GM12864 (cell line): ENCODE results near the gene KIF13A.

Source experiments
- DNase-seq: peaks from one replicate; pipeline ENCODE4 v3.0.0-alpha.2; 2011; ENCODE audit warnings: low read depth
- H3K4me3 ChIP-seq: 2 replicates; pipeline ENCODE4 v1.5.1; 2011; ENCODE audit warnings: mild to moderate bottlenecking, low read depth, low read length, control low read depth
- TF ChIP-seq, protein P1 (sequence below): IDR thresholded peaks from 2 replicates; pipeline ENCODE4 v1.5.1; 2011; ENCODE audit warnings: low read depth, mild to moderate bottlenecking, moderate library complexity, low read length, control low read depth, inconsistent platforms; ENCODE audit errors: missing control alignments

Gene KIF13A

DNA sequence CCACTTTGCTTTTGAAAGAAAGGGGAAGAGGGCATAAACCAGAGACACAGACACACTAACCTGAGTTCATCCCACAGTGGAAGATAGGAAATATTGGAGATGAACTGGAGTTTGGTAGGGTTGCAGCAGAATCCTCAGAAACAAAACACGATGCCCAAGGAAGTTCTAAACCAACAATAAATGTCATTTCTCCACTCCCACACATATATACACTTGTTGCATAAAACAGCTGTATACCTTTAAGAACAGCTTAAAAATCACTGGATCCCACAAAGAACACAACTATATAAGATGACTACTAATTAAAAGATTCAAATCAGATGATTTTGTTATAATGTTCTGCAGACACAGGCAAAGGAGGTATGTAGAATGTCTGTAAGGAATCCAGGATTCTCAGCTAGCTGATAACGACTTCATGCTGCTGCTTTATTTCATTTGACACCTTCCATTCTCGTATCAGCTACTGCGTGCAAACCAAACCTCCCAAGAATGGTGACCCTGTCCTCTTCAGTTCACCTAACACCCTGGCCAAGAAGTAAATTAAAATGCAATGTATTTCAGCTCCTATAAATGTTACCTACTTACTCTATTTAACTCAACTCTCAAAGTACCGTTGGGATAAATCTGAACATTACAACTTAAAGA, 14.3 kb downstream of the KIF13A start:
- no peak for DNase-seq
- TF ChIP-seq, protein P1, sequence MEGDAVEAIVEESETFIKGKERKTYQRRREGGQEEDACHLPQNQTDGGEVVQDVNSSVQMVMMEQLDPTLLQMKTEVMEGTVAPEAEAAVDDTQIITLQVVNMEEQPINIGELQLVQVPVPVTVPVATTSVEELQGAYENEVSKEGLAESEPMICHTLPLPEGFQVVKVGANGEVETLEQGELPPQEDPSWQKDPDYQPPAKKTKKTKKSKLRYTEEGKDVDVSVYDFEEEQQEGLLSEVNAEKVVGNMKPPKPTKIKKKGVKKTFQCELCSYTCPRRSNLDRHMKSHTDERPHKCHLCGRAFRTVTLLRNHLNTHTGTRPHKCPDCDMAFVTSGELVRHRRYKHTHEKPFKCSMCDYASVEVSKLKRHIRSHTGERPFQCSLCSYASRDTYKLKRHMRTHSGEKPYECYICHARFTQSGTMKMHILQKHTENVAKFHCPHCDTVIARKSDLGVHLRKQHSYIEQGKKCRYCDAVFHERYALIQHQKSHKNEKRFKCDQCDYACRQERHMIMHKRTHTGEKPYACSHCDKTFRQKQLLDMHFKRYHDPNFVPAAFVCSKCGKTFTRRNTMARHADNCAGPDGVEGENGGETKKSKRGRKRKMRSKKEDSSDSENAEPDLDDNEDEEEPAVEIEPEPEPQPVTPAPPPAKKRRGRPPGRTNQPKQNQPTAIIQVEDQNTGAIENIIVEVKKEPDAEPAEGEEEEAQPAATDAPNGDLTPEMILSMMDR = no peak
- H3K4me3 ChIP-seq = no peak overlapping the region

DNA sequence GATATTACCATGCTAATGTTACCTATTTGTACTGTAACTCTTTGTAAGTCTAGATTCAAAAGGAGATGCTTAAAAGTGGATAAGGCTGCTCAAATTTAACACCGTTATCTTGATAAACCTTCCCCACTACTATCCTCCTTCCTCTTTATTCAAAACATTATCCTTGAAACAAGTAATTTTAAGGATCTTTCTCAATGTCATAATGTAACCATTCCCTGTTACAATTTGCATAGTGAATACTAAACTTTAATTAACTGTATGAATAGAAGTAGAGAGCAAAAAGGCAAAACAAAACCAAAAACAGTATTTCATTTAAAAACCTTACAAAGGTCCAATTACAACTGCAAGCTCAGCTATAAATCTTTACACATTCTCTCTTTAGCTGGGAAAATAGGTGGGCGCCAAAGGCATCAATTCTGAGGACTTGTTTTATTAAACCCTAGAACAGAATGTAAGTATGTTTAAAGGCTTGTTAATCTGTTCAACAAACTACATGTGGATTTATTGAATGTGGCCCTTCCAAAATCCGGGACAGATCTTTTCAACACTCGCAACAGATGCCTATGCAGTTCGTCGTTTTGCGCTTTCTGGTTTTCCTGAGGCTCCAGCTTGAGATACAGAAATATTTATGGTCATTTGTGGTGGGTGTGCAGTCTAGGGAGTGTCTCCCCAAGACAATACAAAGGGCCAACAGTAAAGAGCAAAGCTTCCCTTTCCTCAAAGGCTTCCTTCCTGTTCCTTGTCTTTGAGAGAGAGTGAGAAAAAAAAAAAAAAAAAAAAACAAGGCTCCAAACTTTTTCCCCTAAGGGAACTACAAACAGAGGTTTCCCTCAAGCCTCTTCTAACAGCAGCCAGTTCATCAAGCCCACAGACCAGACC, 15.1 kb downstream of the KIF13A start:
- TF ChIP-seq, protein P1 = no peak
- H3K4me3 ChIP-seq = no peak overlapping the region
- no peak for DNase-seq

DNA sequence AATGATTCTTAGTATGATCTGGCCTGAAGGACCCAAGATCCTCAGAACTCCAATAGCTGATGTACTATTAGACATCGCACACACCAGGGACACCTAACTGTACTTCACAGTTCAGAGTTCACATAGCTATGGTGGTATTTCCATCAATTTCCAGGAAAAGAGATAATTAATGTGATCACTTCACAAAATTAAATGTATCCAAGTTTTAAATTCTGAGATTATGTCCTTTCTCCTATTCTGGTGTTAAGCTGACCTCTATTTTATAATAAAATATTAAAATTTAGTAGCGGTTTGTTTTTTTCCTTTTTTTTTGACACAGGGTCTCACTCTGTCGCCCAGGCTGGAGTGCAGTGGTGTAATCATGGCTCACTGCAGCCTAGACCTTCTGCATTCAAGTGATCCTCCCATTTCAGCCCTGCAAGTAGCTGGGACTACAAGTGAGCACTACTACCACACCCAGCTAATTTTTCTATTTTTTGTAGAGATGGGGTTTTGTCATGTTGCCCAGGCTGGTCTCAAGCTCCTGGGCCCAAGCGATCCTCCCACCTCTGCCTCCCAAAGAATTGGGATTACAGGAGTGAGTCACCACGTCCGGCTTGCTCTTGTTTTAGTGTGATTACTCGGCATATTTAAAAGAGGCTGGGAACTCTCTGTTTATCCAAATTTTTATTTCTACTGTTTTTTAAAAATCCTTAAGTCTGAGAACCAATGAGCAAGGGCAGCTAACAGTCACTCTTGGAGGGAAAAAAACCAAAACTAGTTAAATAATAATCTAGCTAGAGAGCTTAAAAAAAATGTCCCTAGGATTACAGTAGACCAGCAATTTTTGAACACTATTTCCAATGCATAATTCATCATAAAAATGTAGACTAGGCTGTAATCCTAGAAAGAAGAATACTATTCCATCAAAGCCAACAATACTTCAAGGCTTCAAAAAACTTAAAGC, 16.0 kb downstream of the KIF13A start:
- TF ChIP-seq, protein P1 = no peak
- DNase-seq = no peak
- no peak overlapping the region for H3K4me3 ChIP-seq

DNA sequence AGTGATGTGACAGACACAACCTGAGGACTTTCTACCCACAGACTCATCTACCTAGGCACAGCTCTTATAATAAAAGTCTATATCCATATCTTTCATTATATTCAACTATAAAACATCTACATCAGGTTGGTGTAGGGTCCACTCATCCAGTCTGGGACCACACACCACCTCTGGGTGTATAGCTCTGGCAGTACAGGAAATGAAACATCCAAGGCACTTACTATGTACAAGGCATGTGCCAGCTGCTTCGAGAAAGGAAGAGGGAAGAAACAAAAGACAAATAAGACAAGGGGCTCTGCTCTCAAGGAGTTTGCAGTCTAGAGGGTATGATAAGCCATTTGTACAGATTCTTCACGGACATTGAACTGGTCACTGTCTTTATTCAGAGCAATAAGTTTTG, 18.6 kb downstream of the KIF13A start:
- TF ChIP-seq, protein P1 = no peak
- no peak overlapping the region for H3K4me3 ChIP-seq
- no peak for DNase-seq

DNA sequence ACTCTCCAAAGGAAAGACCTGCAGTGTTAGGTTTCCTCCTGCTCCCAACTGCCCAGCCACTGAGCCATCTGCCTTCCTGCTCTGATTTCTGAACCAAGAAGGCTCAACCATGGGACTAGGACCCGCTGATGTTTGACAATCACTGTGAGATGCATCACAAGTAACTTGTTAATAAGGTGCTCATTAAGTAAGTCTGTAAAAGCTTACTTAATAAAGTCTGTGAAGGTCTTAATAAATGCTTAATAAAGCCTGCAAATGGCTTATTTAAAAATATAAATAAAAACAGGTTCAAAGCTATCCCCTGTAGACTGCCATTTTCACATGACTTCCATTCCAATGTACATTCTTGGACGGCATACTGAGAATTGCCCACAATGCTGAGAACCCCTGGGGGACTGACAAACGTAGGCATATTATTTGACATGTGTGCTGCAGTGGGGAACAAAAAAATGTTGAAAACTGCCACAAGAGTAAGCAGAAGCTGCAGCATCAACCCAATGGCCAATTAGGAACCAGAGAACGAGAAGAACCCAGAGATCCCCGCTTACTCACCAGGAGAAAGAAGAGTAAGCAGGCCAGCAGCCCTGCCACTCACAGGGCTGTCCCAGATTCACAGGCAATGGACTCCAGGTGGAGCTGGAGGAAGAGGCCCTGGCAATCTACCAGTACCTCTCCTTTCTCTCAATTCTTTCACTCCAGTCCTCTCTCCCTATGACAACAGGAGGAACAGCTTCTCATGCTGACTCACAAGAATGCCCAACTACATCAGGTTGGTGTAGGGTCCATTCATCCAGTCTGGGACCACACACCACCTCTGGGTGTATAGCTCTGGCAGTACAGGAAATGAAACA, 19.5 kb downstream of the KIF13A start:
- H3K4me3 ChIP-seq = no peak overlapping the region
- TF ChIP-seq, protein P1 = no peak
- no peak for DNase-seq

DNA sequence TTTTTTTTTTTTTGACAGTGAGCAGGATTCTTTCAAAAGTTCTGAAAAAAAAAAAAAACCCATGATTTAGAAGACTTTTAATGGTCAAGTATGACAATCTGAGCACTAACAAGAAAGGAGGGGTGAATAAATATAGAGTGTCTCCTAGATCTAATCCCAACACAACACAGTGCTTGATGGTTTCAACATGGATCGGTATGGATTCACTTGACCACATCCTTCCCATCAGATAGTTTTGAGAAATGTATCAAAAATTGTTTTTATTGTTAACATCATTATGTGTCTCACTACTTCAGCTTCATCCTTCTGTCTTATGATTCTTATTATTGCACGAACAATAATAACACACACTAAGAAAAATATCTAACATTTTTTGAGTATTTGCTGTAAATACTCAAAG, 21.0 kb downstream of the KIF13A start:
- TF ChIP-seq, protein P1 = no peak
- no peak for DNase-seq
- no peak overlapping the region for H3K4me3 ChIP-seq
